HCT116 (cell line): ENCODE results near the gene TMEM109.

Experiments
- CEBPB ChIP-seq: IDR thresholded peaks from 2 replicates; pipeline ENCODE4 v1.6.1; 2012; ENCODE audit warnings: low read depth
- CTCF ChIP-seq, 3 experiments: fragments of 200-600 bp in 1 of 3; sonication (generic) in 1 of 3; IDR thresholded peaks in 2 of 3; conservative IDR thresholded peaks in 1 of 3; 2 replicates each; pipeline ENCODE4 v1.5.1; 2012 to 2017; ENCODE audit warnings: low read depth in 2 of 3, low read length in 2 of 3, antibody characterized with exemption in 1 of 3, borderline replicate concordance in 1 of 3, control low read depth in 1 of 3, mild to moderate bottlenecking in 1 of 3, mixed read lengths in 1 of 3, mixed run types in 1 of 3, moderate library complexity in 1 of 3; ENCODE audit not compliant: insufficient read depth in 1 of 3
- EZH2 ChIP-seq: fragments of 200-600 bp; sonication (generic); IDR thresholded peaks from 2 replicates; pipeline ENCODE4 v1.6.1; 2017; ENCODE audit warnings: antibody characterized with exemption, mixed run types
- EZH2phosphoT487 ChIP-seq: fragments of 200-600 bp; IDR thresholded peaks from 2 replicates; pipeline ENCODE4 v1.6.1; 2018; ENCODE audit warnings: antibody characterized with exemption, borderline replicate concordance
- JUND ChIP-seq: IDR thresholded peaks from 2 replicates; pipeline ENCODE4 v1.6.1; 2012
- MAX ChIP-seq: IDR thresholded peaks from 2 replicates; pipeline ENCODE4 v1.6.1; 2012
- POLR2A ChIP-seq: IDR thresholded peaks from 2 replicates; pipeline ENCODE4 v1.7.0; 2011; ENCODE audit warnings: borderline replicate concordance; ENCODE audit not compliant: insufficient read depth, insufficient read length; ENCODE audit errors: extremely low read depth
- POLR2AphosphoS5 ChIP-seq: IDR thresholded peaks from 2 replicates; pipeline ENCODE4 v1.6.1; 2011; ENCODE audit warnings: mild to moderate bottlenecking, low read depth, low read length, moderate library complexity
- SRF ChIP-seq: IDR thresholded peaks from 2 replicates; pipeline ENCODE4 v1.6.1; 2012; ENCODE audit warnings: low read depth
- TCF7L2 ChIP-seq: IDR thresholded peaks from 2 replicates; pipeline ENCODE4 v1.7.0; 2011; ENCODE audit warnings: borderline replicate concordance, inconsistent platforms; ENCODE audit not compliant: insufficient read depth, insufficient read length; ENCODE audit errors: extremely low read depth

- TF ChIP-seq POLR2AphosphoS5 (no peak), POLR2A (no peak), CTCF (IDR thresholded peaks at IDR 0.05 in 2 of 3, conservative IDR thresholded peaks at IDR 0.05 in 1 of 3; ENCODE audit: borderline replicate concordance in 1 of 3, insufficient read depth in 1 of 3, low read depth in 2 of 3, low read length in 2 of 3) (no peak), MAX (no peak), EZH2phosphoT487 (no peak), EZH2 (no peak), SRF (no peak), JUND (no peak), TCF7L2 (no peak), CEBPB (no peak)
Measured at GRCh38 chr11:60917267-60917666, 3.3 kb downstream of the TMEM109 start.
